ENCODE results near the gene UGT2A1. TPM values are rescaled to one million over a fixed set of nuclear protein-coding genes. Genes with fewer than 3 reads are reported as not detected.

The UGT2A1 gene
- total RNA-seq, 3 donors from 2014 or later (not counting 1 experiment from before 2014, with no cell fraction given) = not detected

DNA sequence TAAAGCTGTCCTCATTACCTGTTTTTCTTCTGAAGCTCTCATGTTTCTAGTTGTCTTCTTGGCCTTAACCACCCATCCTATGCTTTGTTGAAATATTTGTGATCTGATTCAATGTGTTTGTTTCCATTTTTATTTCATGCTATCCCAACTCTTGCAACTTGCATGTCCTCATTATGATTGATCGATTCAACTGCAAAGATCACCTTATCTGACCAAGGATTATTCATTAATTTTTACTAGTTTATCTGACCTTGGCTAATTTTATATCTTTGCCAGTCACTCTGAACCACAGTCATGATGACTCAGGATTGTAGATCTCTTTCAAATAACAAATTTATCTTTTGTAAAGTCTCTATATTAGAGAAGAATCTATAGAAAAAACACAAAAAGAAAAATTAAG is 84.3 kb downstream of the UGT2A1 start:
- Mint-ChIP-seq H3K36me3 (no peaks in the 10 kb centered on the region), H3K4me1 (no peaks in the 10 kb centered on the region), H3K27ac (no peak overlapping the region), H3K4me3 (no peak overlapping the region), H3K27me3 (ENCODE audit: low read depth in 2 of 2) (no peaks in the 10 kb centered on the region), H3K9me3 (peaks cover 0 to 3% of the 10 kb centered on the region in 2 donors)
- 96% methylated on average over 1 of the region's 1 CpG for WGBS (ENCODE audit: insufficient coverage)
- H3K36me3 ChIP-seq (ENCODE audit: control insufficient read depth, insufficient read depth, low read length) = no peaks in the 10 kb centered on the region
- TF ChIP-seq CTCF (IDR thresholded peaks at IDR 0.05) = no peak
- intact Hi-C loops (cut with micrococcal nuclease) = no loop called here
- no peaks in the 10 kb centered on the region for H3K27me3 ChIP-seq (ENCODE audit: control insufficient read depth, insufficient read depth, low read length)
- ATAC-seq = no peak
- DNase-seq = no peak
- no peak overlapping the region for H3K27ac ChIP-seq (ENCODE audit: low read length)
- H3K4me1 ChIP-seq (ENCODE audit: control insufficient read depth, insufficient read depth, low read length) = no peaks in the 10 kb centered on the region
- no peak overlapping the region for H3K4me3 ChIP-seq (ENCODE audit: low read length)
- H3K9me3 ChIP-seq (ENCODE audit: control insufficient read depth, insufficient read depth, low read length) = no peaks in the 10 kb centered on the region

GRCh38 chr4:69563424-69563823 is 89.6 kb downstream of the UGT2A1 start:
- Mint-ChIP-seq H3K27me3 (ENCODE audit: low read depth in 2 of 2) (no peaks in the 10 kb centered on the region), H3K4me3 (no peak overlapping the region), H3K27ac (no peak overlapping the region), H3K36me3 (no peaks in the 10 kb centered on the region), H3K9me3 (peaks cover 0 to 20% of the 10 kb centered on the region in 2 donors), H3K4me1 (no peaks in the 10 kb centered on the region)
- Histone ChIP-seq H3K27ac (ENCODE audit: low read length) (no peak overlapping the region), H3K27me3 (ENCODE audit: control insufficient read depth, insufficient read depth, low read length) (no peaks in the 10 kb centered on the region), H3K36me3 (ENCODE audit: control insufficient read depth, insufficient read depth, low read length) (no peaks in the 10 kb centered on the region), H3K4me1 (ENCODE audit: control insufficient read depth, insufficient read depth, low read length) (no peaks in the 10 kb centered on the region), H3K4me3 (ENCODE audit: low read length) (no peak overlapping the region), H3K9me3 (ENCODE audit: control insufficient read depth, insufficient read depth, low read length) (no peaks in the 10 kb centered on the region)
- no peak for TF ChIP-seq CTCF (IDR thresholded peaks at IDR 0.05)
- intact Hi-C loops (cut with micrococcal nuclease) = no loop called here
- WGBS (ENCODE audit: insufficient coverage) = 63% methylated on average over 2 of the region's 2 CpGs
- DNase-seq = no peak
- no peak for ATAC-seq

DNA sequence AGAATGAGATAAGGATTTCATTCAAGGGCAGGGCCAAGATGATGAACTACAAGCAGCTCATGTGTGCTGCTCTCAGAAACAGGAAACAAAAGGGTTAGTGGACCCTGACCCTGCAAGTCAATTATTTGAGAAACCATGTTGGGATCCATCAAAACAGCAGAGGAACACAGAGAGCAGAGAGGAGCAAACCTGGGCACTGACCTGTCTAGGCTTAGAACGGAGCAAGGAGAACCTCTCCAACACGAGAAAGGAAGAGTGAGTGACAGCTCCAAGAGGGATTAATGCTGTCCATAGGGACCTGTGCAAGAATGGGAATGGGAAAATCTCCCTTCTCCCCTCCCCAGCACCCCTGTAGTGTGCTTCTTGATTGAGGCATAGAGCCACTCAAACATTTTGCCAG is 103.4 kb downstream of the UGT2A1 start:
- no peak overlapping the region for H3K4me3 ChIP-seq (ENCODE audit: low read length)
- Mint-ChIP-seq H3K4me3 (no peak overlapping the region), H3K27me3 (ENCODE audit: low read depth in 2 of 2) (no peaks in the 10 kb centered on the region), H3K27ac (no peak overlapping the region), H3K9me3 (peaks cover 14 to 29% of the 10 kb centered on the region in 2 donors), H3K36me3 (no peaks in the 10 kb centered on the region), H3K4me1 (no peaks in the 10 kb centered on the region)
- no peaks in the 10 kb centered on the region for H3K9me3 ChIP-seq (ENCODE audit: control insufficient read depth, insufficient read depth, low read length)
- H3K36me3 ChIP-seq (ENCODE audit: control insufficient read depth, insufficient read depth, low read length) = no peaks in the 10 kb centered on the region
- H3K27ac ChIP-seq (ENCODE audit: low read length) = no peak overlapping the region
- no peaks in the 10 kb centered on the region for H3K27me3 ChIP-seq (ENCODE audit: control insufficient read depth, insufficient read depth, low read length)
- ATAC-seq (no peak), DNase-seq (no peak)
- H3K4me1 ChIP-seq (ENCODE audit: control insufficient read depth, insufficient read depth, low read length) = no peaks in the 10 kb centered on the region
- WGBS (ENCODE audit: insufficient coverage) = 60% methylated on average over 2 of the region's 2 CpGs
- TF ChIP-seq CTCF (IDR thresholded peaks at IDR 0.05) = no peak
- intact Hi-C loops (cut with micrococcal nuclease) = no loop called here

GRCh38 chr4:69546134-69546765 is 106.8 kb downstream of the UGT2A1 start:
- H3K36me3 Mint-ChIP-seq = no peaks in the 10 kb centered on the region
- WGBS (ENCODE audit: insufficient coverage) = 61% methylated on average over 5 of the region's 6 CpGs
- intact Hi-C loops (cut with micrococcal nuclease) = no loop called here
- H3K27me3 ChIP-seq (ENCODE audit: control insufficient read depth, insufficient read depth, low read length) = no peaks in the 10 kb centered on the region
- H3K27ac Mint-ChIP-seq = no peak overlapping the region
- no peak for ATAC-seq
- TF ChIP-seq CTCF (IDR thresholded peaks at IDR 0.05) = no peak
- no peak for DNase-seq
- H3K27ac ChIP-seq (ENCODE audit: low read length) = no peak overlapping the region
- no peaks in the 10 kb centered on the region for H3K4me1 Mint-ChIP-seq
- peaks cover 13 to 20% of the 10 kb centered on the region in 2 donors for H3K9me3 Mint-ChIP-seq
- no peaks in the 10 kb centered on the region for H3K4me1 ChIP-seq (ENCODE audit: control insufficient read depth, insufficient read depth, low read length)
- H3K36me3 ChIP-seq (ENCODE audit: control insufficient read depth, insufficient read depth, low read length) = no peaks in the 10 kb centered on the region
- H3K4me3 Mint-ChIP-seq = no peak overlapping the region
- no peaks in the 10 kb centered on the region for H3K9me3 ChIP-seq (ENCODE audit: control insufficient read depth, insufficient read depth, low read length)
- H3K4me3 ChIP-seq (ENCODE audit: low read length) = no peak overlapping the region
- no peaks in the 10 kb centered on the region for H3K27me3 Mint-ChIP-seq (ENCODE audit: low read depth in 2 of 2)

All from natural killer cell (primary cell).